Stomach (tissue), 4 donors: ENCODE results near the gene FAM110A.

Source experiments
- CTCF ChIP-seq, 7 experiments: fragments of 450-650 bp in 4 of 7; fragments of 200-600 bp in 3 of 7; sonication (generic) in 3 of 7; IDR thresholded peaks; one replicate each; pipeline ENCODE4 v1.5.1; 2016 to 2019; ENCODE audit warnings: antibody characterized with exemption in 7 of 7, control low read depth in 2 of 7, mild to moderate bottlenecking in 1 of 7
- EP300 ChIP-seq: sonication (generic); formaldehyde crosslinking; IDR thresholded peaks from one replicate; pipeline ENCODE4 v1.6.1; 2017; ENCODE audit warnings: antibody characterized with exemption
- POLR2AphosphoS5 ChIP-seq, 3 donors: sonication (generic); formaldehyde crosslinking; IDR thresholded peaks; one replicate each; pipeline ENCODE4 v1.6.1; 2016; ENCODE audit warnings: antibody characterized with exemption in 3 of 3

DNA sequence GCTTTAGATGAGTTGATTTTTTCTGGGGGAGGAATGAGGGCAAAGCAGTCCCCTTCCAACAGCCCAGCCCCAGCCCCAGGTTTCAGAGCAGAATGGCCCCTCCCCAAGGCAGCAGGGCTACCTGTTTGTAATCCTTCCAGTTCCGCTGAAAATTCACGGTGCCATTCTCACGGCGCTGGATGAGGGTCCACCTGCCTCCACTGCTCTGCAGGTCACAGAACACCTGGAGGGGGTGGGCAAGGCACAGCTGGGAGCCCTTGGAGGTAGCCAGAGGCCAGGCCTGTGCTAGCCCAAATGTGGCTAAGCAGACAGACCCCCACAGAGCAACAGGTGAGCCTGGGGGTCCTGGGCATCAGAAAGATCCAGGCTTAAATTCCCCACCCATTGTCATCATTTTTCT is 46.1 kb downstream of the FAM110A start:
- TF ChIP-seq CTCF (IDR thresholded peaks at IDR 0.05) (no peak), POLR2AphosphoS5 (IDR thresholded peaks at IDR 0.05) (no peak), EP300 (no peak)
